BLaER1 (cell line): Measurements from ENCODE around the gene LDB1.

Source experiments
- H3K27ac ChIP-seq: shearing (Covaris generic); formaldehyde crosslinking; 2 replicates; pipeline ENCODE4 v1.8.1; 2022
- H3K27me3 ChIP-seq: shearing (Covaris generic); formaldehyde crosslinking; 2 replicates; pipeline ENCODE4 v1.8.1; 2022
- H3K36me3 ChIP-seq: shearing (Covaris generic); formaldehyde crosslinking; 2 replicates; pipeline ENCODE4 v1.8.1; 2022
- H3K4me1 ChIP-seq: shearing (Covaris generic); formaldehyde crosslinking; 2 replicates; pipeline ENCODE4 v1.8.1; 2022
- H3K4me2 ChIP-seq: shearing (Covaris generic); formaldehyde crosslinking; 2 replicates; pipeline ENCODE4 v1.8.1; 2022
- H3K4me3 ChIP-seq: shearing (Covaris generic); formaldehyde crosslinking; 2 replicates; pipeline ENCODE4 v1.8.1; 2022
- H3K9ac ChIP-seq: shearing (Covaris generic); formaldehyde crosslinking; 2 replicates; pipeline ENCODE4 v1.8.1; 2022
- H3K9me3 ChIP-seq: shearing (Covaris generic); formaldehyde crosslinking; 2 replicates; pipeline ENCODE4 v1.8.1; 2022
- H4K20me1 ChIP-seq: shearing (Covaris generic); formaldehyde crosslinking; 2 replicates; pipeline ENCODE4 v1.8.1; 2022
- Cebpa-rat ChIP-seq: shearing (Covaris generic); IDR thresholded peaks from 2 replicates; pipeline ENCODE4 v1.8.1; 2022

Gene LDB1

GRCh38 chr10:102120142-102120990 is at the start of gene LDB1:
LDB1 (minus strand) TSS chr10:102120368; CDS start chr10:102120110, 258 bp downstream.
- Histone ChIP-seq H3K4me2 (peak within 1 kb of the TSS; percentile 98), H3K9ac (peak within 1 kb of the TSS; percentile 99), H3K27me3 (no peaks in the 10 kb centered on the region), H3K9me3 (no peaks in the 10 kb centered on the region), H3K4me1 (peaks cover 65% of the 10 kb centered on the region), H3K36me3 (no peaks in the 10 kb centered on the region), H3K4me3 (peak within 1 kb of the TSS; percentile 96), H3K27ac (peak within 1 kb of the TSS; percentile 99), H4K20me1 (peaks cover 19% of the 10 kb centered on the region; the same call in 1 of the 2 replicates)
- no peak for TF ChIP-seq Cebpa-rat

GRCh38 chr10:102167861-102168260 is 47.7 kb upstream of the LDB1 start:
- Histone ChIP-seq H3K27ac (no peak overlapping the region), H3K4me2 (no peak overlapping the region), H3K4me1 (peaks cover 11% of the 10 kb centered on the region; the same call in 1 of the 2 replicates), H3K36me3 (peaks cover 16% of the 10 kb centered on the region), H4K20me1 (peaks cover 15% of the 10 kb centered on the region), H3K27me3 (no peaks in the 10 kb centered on the region), H3K9me3 (no peaks in the 10 kb centered on the region), H3K4me3 (no peak overlapping the region), H3K9ac (no peak overlapping the region)
- no peak for TF ChIP-seq Cebpa-rat

GRCh38 chr10:102163342-102163989 is 43.3 kb upstream of the LDB1 start:
- TF ChIP-seq Cebpa-rat = no peak
- no peak overlapping the region for H3K4me3 ChIP-seq
- H3K9ac ChIP-seq = no peak overlapping the region
- H3K4me1 ChIP-seq = no peaks in the 10 kb centered on the region
- no peak overlapping the region for H3K27ac ChIP-seq
- no peaks in the 10 kb centered on the region for H3K9me3 ChIP-seq
- H3K4me2 ChIP-seq = no peak overlapping the region
- H4K20me1 ChIP-seq = peaks cover 58% of the 10 kb centered on the region
- no peaks in the 10 kb centered on the region for H3K27me3 ChIP-seq
- peaks cover 60% of the 10 kb centered on the region for H3K36me3 ChIP-seq

- no peaks in the 10 kb centered on the region for H3K9me3 ChIP-seq
- peaks cover 96% of the 10 kb centered on the region for H3K36me3 ChIP-seq
- H4K20me1 ChIP-seq = peaks cover 95% of the 10 kb centered on the region
- no peak for TF ChIP-seq Cebpa-rat
- H3K4me1 ChIP-seq = no peaks in the 10 kb centered on the region
- H3K4me3 ChIP-seq = no peak overlapping the region
- H3K9ac ChIP-seq = no peak overlapping the region
- H3K27me3 ChIP-seq = no peaks in the 10 kb centered on the region
- no peak overlapping the region for H3K27ac ChIP-seq
- H3K4me2 ChIP-seq = no peak overlapping the region
These were observed 39.7 kb upstream of the LDB1 start for GRCh38 chr10:102159831-102160230.

GRCh38 chr10:102159051-102159597 is 39.0 kb upstream of the LDB1 start:
- Histone ChIP-seq H3K4me3 (no peak overlapping the region), H3K27me3 (no peaks in the 10 kb centered on the region), H3K4me1 (peaks cover 6% of the 10 kb centered on the region), H3K9ac (no peak overlapping the region), H3K36me3 (peaks cover 100% of the 10 kb centered on the region), H3K9me3 (no peaks in the 10 kb centered on the region), H3K27ac (no peak overlapping the region), H3K4me2 (no peak overlapping the region), H4K20me1 (peaks cover 99% of the 10 kb centered on the region)
- no peak for TF ChIP-seq Cebpa-rat

- Histone ChIP-seq H3K4me2 (no peak overlapping the region), H3K27ac (no peak overlapping the region), H3K9me3 (no peaks in the 10 kb centered on the region)
These were observed 37.1 kb upstream of the LDB1 start for GRCh38 chr10:102157224-102157623.

GRCh38 chr10:102154466-102155116 is 34.4 kb upstream of the LDB1 start:
- Histone ChIP-seq H3K4me3 (no peak overlapping the region), H3K9me3 (no peaks in the 10 kb centered on the region), H3K27me3 (no peaks in the 10 kb centered on the region), H3K4me2 (peak overlapping the region; percentile 87), H3K4me1 (peaks cover 26% of the 10 kb centered on the region), H3K36me3 (peaks cover 74% of the 10 kb centered on the region), H4K20me1 (peaks cover 71% of the 10 kb centered on the region), H3K9ac (peak overlapping the region; percentile 9; the same call in 1 of the 2 replicates), H3K27ac (no peak overlapping the region)
- TF ChIP-seq Cebpa-rat = 0 out of 2 replicates have a peak, but pooled peaks have one; percentile 16

More at GRCh38 chr10:102157224-102157623, 37.1 kb upstream of the LDB1 start:
- Histone ChIP-seq H3K4me3 (no peak overlapping the region), H3K27me3 (no peaks in the 10 kb centered on the region), H4K20me1 (peaks cover 92% of the 10 kb centered on the region), H3K9ac (peak overlapping the region; percentile 7; the same call in 1 of the 2 replicates), H3K36me3 (peaks cover 83% of the 10 kb centered on the region), H3K4me1 (peaks cover 18% of the 10 kb centered on the region)
- TF ChIP-seq Cebpa-rat = no peak

- Histone ChIP-seq H3K27me3 (no peaks in the 10 kb centered on the region), H3K27ac (peak overlapping the region; percentile 95), H3K4me3 (peak overlapping the region; percentile 88), H3K4me2 (peak overlapping the region; percentile 87), H3K9me3 (no peaks in the 10 kb centered on the region), H3K4me1 (peaks cover 26% of the 10 kb centered on the region), H3K9ac (peak overlapping the region; percentile 96), H3K36me3 (peaks cover 74% of the 10 kb centered on the region), H4K20me1 (peaks cover 61% of the 10 kb centered on the region)
- no peak for TF ChIP-seq Cebpa-rat
These were observed 33.0 kb upstream of the LDB1 start for GRCh38 chr10:102153093-102153620.

- Histone ChIP-seq H3K9me3 (no peaks in the 10 kb centered on the region), H3K27me3 (no peaks in the 10 kb centered on the region), H3K27ac (peak overlapping the region; percentile 95), H3K36me3 (peaks cover 74% of the 10 kb centered on the region), H3K4me2 (peak overlapping the region; percentile 87), H3K9ac (peak overlapping the region; percentile 96), H4K20me1 (peaks cover 55% of the 10 kb centered on the region), H3K4me3 (peak overlapping the region; percentile 88), H3K4me1 (peaks cover 26% of the 10 kb centered on the region)
- no peak for TF ChIP-seq Cebpa-rat
These were observed 32.4 kb upstream of the LDB1 start for GRCh38 chr10:102152545-102152890.
